Glomerular visceral epithelial cell (primary cell): ENCODE data around the gene SMAP1.

Experiments
- DNase-seq: peaks from one replicate; pipeline ENCODE4 v3.0.0-alpha.2; 2016; ENCODE audit errors: extremely low spot score

SMAP1 gene

GRCh38 chr6:70894001-70894400, 226.3 kb downstream of the SMAP1 start:
- DNase-seq: no peak

- DNase-seq: no peak
Measured at GRCh38 chr6:70900047-70900446, 232.4 kb downstream of the SMAP1 start.

- DNase-seq: no peak
Measured at GRCh38 chr6:70901324-70901723, 233.6 kb downstream of the SMAP1 start.

- DNase-seq: no peak
Measured at GRCh38 chr6:70903665-70904452, 236.2 kb downstream of the SMAP1 start.

- no peak for DNase-seq
Measured at GRCh38 chr6:70905742-70906141, 238.1 kb downstream of the SMAP1 start.
